Epidermal melanocyte (primary cell): ENCODE data around the gene TMEM132C.

ENCODE experiments used
- DNase-seq: peaks from one replicate; pipeline ENCODE4 v3.0.0; 2011; ENCODE audit warnings: low spot score; ENCODE audit not compliant: insufficient read length

The TMEM132C gene

DNA sequence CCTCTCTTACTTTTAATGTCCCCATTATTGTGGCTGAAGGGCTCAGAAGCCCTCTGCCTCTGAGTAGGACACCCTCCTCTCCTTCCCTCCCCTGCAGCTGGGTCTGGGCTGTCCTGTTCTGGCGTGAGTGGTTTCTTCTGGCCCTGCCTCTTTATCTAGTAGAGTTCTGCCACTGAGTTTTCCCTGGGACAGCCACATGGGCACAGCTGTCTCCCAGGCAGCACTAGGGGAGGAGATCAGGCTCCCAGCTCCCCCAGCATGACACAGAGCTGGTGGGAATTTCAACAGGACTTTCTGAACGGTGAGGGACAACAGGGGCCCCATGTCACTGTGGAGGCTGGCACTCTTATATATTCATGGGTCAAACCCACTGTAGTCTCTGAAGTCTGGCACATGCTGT lies 21.4 kb downstream of the TMEM132C start:
- DNase-seq = no peak

DNA sequence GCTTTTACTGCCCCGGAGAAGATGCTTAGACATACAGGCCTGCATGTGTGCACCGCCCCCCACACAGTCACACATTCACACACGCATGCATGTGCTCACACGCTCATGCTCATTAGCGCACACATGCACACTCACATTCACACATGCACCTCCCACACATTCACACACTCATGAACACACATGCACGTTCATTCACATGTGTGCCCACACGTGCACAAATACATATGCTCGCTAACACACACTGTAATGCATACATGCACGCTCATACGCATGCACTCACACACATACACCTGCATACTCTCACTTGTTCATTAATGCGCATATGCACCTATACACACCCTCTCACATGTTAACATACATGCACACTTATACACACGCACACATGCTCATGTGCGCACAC lies 21.9 kb downstream of the TMEM132C start:
- no peak for DNase-seq

DNA sequence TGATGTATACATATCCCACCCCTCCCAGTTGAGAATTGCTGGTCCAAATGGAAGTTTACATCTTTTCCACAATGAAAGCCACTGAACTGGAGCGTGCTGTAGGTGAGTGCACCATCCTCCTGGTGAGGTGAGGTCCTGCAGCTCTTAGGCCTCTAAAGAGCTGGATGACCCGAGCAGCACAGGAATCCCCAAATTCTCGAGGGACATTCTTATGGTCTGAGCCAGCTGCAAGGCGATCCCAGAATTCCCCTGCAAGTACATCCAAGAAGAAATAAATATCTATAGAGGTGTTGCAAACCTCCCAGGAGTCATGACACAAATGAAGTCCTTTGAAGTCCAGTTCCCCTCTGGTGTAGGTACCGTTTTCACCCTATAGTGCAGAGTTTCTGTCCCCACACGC lies 24.0 kb downstream of the TMEM132C start:
- DNase-seq = no peak

DNA sequence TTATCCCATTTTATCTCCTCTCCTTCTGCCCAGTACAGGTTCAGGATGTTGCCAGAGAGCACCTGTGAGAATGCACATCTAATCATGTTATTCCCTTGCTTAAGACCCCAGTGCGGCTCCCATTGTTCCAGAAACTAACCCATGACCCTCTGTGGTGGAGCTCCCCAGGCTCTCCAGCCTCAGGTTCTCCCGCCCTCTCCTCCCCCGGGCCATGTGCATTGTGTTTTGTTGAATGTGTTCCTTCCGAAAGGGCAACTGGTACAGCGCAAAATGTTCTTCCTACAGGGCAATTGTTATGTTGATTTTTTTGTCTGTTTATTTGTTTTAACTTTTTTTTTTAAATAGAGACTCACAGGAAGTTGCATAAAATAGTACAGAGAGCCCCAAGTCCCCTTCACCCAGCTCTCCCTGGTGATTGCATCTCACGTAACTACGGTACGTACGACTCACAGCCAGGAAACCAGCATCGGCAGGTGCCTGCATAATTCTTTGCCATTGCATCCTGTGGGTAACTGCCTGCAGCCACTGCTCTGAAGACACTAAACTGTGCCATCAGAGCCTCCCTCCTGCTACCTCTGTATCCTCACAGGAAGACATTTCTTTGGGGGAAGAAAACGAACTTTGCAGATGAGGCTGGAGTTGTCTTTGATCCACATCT lies 31.2 kb downstream of the TMEM132C start:
- DNase-seq = no peak

DNA sequence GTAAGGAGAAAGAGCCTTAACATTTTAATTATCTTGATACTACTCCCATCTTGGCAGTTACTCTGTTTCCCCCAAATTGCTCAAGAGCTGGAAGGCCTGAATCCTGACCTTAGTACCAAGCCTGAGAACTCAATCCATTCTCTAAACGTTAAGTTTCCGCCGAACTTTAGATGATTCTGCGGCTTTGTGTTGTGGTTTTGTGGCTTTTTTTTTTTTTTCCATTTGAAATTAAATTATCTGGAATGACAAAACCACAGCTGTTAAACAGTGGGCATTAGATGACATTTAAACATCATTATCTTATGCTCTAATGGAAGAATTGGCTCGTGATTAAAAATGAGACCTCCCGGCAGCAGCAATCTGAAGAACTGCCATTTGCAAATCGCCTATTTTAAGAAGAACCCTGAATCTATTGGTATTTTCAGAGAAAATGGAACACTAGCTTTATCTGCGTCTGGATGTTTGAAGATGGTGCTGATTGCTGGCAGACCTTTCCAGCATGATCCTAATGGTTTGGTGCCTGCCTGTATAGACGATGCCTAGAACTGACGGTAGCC lies 38.4 kb downstream of the TMEM132C start:
- no peak for DNase-seq

DNA sequence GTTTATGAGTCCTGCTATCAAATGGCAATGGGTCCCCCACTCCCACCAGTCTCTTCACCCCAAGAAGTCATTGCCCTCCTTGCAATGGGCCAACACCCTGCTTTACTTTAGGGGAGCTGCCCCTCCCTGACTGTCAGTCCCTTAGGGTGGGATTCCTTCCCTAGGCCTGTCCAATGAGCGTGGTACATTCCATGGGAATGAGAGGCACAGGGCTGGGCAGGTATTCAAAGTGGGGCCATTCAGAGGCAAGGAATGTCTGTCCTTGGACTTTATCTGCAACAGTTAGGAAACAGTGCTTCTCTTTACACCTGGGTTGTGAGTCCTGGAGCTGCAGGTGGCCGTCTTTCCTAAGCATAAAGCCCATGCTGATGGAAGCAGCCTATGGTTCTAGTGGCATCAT lies 40.8 kb downstream of the TMEM132C start:
- DNase-seq = no peak

DNA sequence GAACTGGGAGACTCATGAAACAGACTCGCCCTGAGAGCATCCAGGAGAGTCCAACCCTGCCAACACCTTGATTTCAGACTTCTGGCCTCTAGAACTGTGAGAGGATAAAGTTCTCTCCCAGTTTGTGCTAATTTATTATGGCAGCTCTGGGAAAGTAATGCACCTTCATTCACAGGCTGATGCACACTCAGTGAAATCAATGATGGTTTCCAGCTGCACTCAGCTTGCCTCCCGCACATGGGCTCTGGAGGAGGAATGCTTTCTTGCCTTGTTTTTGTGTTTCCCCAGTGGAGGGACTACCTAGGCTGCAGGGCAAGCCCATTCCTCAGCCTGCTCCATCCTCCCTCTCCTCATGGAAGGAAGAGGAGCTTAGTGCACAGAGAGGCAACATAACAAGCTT lies 45.7 kb downstream of the TMEM132C start:
- no peak for DNase-seq

DNA sequence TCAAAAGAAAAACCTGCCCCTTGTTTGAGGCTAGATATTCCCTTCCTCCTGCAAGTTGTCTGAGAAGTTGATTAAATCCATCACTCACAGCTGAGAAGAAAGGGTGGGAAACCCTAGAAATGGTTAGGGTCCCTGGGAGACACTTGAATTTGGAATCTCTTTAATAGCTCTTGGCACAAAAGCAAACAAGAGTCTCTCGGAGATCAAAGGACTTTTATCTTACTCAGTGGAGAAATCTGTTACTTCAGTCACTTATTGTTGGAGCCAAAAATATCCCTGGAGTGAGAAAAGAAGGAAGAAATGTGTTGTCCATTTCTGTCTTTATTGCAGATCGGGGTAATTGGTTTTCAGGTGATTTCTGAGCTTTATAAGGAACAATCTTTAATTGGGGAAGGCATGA lies 47.0 kb downstream of the TMEM132C start:
- DNase-seq = no peak

DNA sequence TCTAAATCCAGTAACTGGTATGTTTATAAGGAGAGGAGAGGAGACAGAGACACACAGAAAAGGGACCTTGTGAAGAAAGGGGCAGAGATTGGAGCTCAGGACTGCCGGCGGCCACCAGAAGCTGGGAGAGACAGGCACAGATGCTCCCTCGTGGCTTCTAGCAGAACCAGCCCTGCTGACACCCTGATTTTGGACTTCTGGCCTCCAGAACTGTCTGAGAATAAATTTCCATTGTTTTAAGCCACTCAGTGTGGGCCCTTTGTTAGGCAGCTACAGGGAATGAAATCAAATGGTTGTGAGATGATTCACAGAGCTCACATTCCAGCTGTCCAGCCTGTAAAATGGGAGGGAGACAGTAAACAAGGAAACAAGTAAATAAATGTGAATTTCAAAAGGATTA lies 47.6 kb downstream of the TMEM132C start:
- DNase-seq = no peak

DNA sequence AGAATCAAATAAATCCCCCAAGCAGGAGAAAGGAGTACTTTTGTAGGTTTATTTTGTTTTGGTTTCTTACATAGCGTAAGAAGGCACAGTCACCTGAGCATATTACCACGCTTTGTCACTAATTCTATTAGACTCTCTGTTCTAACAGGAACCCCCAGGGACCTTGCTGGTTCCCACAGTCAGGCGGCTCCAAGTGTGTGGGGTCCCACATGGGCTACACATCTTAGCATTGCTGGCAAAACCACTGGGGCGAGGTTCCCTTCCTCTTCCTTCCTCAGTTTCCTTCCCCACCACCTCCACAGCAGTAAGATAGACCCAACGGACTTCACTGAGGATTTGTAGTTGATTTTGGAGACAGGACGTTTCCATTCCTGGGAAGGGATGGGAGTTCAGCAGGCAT lies 49.1 kb downstream of the TMEM132C start:
- no peak for DNase-seq

DNA sequence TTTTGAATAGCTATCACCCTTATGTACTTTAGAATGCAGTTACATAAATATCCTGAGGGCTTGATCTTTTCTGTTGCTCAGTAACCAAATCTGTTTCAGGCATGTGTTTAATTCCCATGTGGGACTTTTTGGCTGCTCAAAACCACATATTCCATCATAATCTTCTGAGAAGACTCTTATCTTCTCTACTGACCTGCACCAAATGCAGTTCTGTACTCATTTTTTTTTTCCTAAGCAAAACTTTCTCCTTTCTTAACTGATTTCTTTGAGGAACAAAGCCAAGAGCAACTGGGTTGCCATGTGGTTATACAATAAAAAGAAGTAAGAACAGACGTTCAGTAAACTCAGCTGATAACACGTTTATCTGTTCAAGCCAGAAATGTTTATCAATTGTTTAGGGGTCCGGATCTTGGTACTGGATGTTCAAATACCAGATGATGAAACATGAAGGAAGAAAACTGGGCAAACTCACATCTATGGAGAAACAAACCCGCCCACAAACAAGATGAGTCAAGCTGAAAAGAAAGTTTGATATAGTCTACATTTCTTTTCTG lies 50.1 kb downstream of the TMEM132C start:
- DNase-seq = no peak

DNA sequence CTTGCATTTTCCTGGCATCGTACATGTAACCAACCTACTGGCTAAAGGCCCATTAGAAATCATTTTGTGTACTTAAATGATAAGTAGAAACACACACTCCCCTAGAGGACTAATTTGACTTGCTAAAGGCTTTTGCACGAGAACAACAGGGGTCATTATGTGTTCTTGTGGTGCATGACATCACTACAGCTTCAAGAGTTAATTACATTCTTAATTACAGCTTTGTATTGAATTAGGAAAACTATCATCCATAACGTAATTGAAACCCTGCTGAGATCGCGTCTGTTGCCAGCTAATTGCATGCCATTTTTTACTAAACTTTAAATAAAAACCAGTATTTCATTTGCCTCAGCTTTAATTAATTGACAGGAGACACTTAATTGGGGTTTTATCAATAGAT lies 51.4 kb downstream of the TMEM132C start:
- no peak for DNase-seq

DNA sequence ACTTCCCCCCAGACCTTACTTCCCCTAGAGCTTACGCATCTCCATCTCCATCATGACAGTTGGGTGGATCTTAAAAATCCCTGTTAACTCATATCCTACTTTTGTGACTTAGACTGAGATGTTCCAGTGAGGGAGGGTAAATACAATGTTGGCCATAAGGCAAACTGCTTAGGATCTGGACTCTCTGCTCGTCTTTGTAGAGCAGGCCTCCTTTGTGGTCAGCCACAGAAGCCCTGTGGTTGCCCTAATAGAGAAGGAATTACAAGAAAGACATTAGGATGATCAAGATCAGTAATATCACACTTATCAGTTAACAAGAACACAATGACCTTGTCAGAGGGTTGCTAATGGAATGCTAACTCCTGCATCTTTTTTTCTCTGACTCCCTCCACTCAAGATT lies 52.0 kb downstream of the TMEM132C start:
- DNase-seq = no peak

DNA sequence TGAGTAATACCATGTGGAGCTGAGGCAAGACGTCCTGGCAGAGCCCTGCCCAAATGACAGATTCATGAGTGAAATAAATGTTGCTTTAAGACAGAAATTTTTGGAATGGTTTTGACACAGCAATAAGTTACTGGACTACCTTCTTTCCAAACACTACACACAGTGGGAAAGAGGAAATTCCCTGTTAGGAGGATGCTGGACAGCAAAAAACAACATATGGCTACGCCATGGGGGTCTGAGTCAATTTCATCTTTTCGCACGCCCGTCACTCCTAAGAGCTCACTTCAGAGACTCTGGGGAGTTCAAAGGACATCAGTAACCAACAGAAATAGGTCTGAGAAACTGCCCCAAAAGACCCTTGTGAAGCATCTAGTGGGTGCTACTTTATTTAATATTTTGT lies 55.4 kb downstream of the TMEM132C start:
- no peak for DNase-seq

DNA sequence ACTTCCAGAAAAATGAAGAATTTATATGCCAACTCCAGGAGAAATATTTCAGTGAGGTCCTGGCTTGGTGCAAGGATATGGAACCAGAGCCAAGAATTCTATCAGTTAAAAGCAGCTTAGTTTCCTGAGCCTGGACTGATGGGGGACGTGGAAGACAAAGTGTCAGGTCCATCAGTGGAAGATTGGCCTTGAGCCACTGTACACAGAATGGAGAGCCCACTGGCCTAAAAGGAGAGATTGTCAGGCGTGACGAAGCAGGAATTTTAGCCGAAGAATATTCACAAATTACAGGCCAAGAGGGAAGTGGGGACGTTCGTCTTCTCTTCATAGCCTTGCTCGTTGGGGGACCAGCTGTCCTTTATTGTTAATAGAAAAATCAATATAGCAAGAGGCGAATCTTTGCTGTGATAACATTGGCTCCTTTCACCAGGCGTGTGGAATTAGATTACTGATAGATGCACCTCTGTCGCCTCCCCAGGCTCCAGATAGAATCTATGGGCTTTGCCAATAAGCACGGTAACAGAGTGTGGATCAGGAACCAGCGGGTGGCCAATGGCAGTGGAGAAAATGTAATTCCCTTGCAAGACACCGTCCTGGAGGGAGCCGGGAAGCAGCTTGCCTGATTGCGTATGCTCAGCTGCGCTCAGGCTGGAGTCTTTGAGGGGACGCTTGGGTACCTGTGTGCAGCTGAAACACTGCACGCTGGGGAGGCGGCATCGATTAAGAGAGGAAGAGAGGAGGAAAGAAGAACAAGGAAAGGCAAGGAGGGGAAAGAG lies 56.4 kb downstream of the TMEM132C start:
- DNase-seq = no peak

DNA sequence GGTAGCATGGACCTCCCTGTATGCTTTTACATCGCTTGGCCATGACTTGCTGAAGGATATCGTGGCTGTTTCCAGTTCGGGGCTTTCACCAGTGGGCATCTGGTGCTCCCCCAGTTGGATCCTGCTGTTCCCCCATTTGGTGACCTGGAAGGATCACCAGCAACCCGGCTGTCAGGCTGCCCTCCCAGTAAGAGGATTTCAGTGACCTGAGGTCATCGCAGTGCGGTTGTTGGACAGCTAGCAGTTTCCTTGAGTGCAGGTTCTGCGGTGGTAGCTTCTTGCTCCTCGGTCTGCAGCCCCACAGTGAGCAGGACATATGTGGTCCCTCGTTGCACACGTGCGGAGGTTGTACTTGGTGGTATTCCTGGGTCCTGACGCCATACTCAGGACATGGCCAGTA lies 58.7 kb downstream of the TMEM132C start:
- DNase-seq = no peak

DNA sequence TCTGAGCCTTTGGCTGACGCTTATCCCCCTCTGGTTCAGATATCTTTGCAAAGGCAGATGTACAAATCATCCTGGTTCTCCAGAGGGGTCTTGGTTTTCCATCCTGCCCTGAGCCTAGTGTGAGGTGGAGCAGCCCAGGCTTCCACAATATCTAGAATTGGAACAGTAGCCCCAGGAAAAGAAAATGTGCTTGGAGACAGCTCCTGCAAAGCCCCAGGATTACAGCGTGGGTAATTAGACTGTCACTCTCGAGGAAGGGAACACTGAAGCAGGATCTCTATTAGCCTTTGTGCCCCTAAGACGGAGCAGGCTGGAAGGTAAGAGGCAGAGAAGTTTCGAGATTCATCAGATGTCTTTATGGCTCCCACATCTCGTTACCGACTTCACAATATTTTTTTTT lies 59.4 kb downstream of the TMEM132C start:
- DNase-seq = no peak

DNA sequence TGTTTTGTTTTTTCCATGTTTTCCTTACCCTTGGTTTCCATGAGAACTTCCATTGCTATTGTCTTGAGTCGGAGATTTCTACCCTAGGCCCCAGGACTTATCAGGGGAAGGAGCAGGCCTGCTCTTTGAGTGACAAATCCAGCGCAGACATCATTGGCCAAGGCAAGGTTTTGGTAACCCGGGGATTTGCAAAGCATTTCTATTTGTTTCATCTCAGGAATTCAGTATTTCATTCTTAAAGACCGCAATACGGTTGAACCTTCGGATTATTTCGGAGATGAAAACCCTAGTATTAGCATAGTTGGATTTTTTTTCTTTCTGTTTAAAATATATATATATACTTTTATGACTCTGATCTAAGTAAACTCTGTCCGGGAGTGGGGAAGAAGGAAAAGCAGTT lies 62.0 kb downstream of the TMEM132C start:
- no peak for DNase-seq

DNA sequence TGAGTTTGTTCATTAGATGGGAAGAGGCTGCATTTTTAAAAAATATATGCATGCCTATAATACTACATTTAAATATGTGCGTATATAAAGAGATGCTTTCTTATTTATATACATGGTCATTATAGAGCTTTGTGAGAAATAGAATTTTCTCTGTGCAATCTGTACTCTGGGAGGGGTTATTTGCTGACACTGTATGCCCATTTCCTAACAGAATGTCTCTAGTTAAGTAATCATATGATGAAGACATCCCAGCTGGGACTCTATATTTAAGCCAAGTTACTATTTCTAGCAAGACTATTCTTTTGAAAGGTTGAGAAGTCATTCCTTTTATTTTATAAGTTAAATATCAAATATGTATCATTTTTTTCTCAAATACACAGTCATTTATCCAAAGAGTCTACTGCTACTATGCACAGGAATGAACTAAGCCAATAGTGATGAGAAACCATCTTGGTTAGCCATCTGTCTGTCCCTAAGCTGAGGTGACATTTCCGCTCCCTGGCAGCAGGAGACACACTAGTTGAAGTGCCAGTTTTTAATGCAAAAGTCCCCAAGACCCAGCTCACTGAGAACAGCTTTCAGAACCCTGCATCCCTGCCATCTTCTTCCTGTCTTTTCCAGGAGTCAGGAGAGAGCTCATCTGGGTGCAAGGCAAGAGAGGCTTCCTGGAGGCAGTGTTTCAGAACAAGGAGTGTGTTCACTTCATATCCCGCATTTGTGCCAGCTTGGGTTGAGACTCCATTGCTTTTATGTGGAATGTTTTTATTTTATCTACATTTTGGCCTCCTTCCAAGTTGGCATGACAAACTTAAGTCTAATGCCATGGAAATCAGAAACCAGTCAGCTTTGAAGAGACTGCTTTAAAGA lies 69.5 kb downstream of the TMEM132C start:
- no peak for DNase-seq

DNA sequence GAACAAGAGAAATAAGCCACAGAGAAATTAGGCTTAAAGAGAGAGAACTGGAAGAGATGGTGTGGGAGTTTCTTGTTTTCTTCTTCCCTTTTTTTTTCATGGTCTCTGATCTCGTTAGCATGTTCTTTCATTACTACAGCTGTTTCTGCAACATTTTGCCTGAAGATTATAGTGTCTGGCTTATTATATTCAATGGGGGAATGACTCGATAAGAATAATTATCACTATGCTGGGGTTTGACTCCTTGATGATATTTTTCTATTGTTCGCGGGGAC lies 70.0 kb downstream of the TMEM132C start:
- DNase-seq = no peak

DNA sequence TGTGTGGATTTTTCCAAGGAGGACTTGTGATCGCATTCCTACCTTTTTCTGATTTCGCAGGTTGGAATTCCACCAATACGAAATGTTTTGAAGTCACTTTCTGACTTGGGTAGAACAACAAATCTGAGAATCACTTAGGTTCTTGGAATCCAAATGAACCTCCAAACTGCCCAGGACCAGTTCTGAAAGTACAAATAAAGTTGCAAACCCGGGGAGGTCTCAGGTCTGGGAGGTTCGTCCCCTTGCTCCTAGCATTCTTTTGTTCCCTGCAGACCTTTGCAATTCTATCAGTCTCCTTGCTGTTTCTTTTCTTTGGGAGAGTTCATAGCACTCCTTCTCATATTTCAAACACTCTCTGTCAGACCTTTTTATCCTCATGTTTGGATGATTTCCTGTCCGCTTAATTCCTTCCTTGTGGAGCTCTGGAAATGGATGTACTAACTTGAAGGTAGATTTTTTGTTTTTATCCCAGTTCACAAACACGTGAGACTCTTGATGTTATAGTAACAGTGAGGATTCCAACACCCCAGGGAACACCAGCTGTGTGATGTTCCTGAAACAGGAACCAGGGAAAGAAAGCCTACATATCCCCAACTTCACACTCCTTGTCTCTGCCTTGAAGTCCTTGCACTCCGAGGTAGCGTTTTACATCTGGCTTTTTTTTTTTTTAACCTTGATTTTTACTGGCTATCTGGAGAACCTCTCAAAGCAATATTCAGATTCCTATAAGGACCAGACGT lies 70.6 kb downstream of the TMEM132C start:
- no peak for DNase-seq
